Adrenal gland (tissue), 5 donors: ENCODE measurements around the gene COL24A1.

Experiments
- POLR2A ChIP-seq, 2 donors: fragments of 450-650 bp; IDR thresholded peaks; one replicate each; pipeline ENCODE4 v1.6.1; 2017; ENCODE audit warnings: antibody characterized with exemption in 2 of 2, mild to moderate bottlenecking in 2 of 2, moderate library complexity in 1 of 2
- TF ChIP-seq, protein P1 (sequence below), 6 experiments: fragments of 450-650 bp in 4 of 6; fragments of 200-600 bp in 2 of 6; sonication (generic) in 1 of 6; IDR thresholded peaks; 1 replicate in 5 of 6; 2 replicates in 1 of 6; pipeline versions ENCODE4 v1.5.1 to v1.8.0; 2016 to 2021; ENCODE audit warnings: antibody characterized with exemption in 6 of 6, mild to moderate bottlenecking in 2 of 6, moderate library complexity in 1 of 6
- donor health status: DM: no; HTN: no; CAD: no.

DNA sequence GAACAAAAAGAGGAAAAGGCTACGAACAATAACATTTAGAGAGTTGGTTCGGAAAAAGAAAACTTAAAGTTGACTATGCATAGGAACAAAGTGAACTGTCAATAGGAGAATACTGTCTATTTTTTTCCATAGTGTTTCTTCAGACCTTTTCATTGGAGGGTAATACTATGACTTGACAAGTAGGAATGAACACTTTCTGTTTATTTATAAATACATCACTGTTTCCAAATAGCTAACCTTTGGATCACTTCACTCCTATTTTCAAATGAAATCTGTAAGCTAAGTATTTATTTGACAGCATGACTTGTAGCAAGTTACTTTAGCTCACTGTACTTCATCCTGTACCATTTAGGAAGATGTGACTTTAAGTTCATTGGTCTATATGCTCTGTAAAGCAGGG is 221.3 kb downstream of the COL24A1 start:
- TF ChIP-seq, protein P1, sequence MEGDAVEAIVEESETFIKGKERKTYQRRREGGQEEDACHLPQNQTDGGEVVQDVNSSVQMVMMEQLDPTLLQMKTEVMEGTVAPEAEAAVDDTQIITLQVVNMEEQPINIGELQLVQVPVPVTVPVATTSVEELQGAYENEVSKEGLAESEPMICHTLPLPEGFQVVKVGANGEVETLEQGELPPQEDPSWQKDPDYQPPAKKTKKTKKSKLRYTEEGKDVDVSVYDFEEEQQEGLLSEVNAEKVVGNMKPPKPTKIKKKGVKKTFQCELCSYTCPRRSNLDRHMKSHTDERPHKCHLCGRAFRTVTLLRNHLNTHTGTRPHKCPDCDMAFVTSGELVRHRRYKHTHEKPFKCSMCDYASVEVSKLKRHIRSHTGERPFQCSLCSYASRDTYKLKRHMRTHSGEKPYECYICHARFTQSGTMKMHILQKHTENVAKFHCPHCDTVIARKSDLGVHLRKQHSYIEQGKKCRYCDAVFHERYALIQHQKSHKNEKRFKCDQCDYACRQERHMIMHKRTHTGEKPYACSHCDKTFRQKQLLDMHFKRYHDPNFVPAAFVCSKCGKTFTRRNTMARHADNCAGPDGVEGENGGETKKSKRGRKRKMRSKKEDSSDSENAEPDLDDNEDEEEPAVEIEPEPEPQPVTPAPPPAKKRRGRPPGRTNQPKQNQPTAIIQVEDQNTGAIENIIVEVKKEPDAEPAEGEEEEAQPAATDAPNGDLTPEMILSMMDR (IDR thresholded peaks at IDR 0.05) = no peak
- no peak for TF ChIP-seq POLR2A (IDR thresholded peaks at IDR 0.05)
